ENCODE data around the gene TRIM28.
"Not testable (repeated sequence)": the region's sequence is repeated elsewhere in the genome, so short reads cannot be mapped to it uniquely, and the experiment has no call there.

The TRIM28 gene

GRCh38 chr19:58519355-58520256 is 24.3 kb upstream of the TRIM28 start, which contains the start of gene ZBTB45:
TSS of gene ZBTB45 (minus strand) at chr19:58519810. CDS start at chr19:58517673, 2,137 bp downstream.
- DNase-seq, result peak; percentile 99

GRCh38 chr19:58520257-58520599 is 23.6 kb upstream of the TRIM28 start:
- no peak for DNase-seq

- no peak for DNase-seq
These were observed 22.2 kb upstream of the TRIM28 start for GRCh38 chr19:58521651-58522050.

GRCh38 chr19:58522709-58523108 is 21.2 kb upstream of the TRIM28 start:
- no peak for DNase-seq

- DNase-seq, result no peak
These were observed 14.5 kb upstream of the TRIM28 start for GRCh38 chr19:58529405-58529804.

- DNase-seq, result no peak
These were observed 12.6 kb upstream of the TRIM28 start for GRCh38 chr19:58531034-58531840.

- DNase-seq, result no peak
These were observed 8.0 kb upstream of the TRIM28 start for GRCh38 chr19:58535857-58536256.

- no peak for DNase-seq
These were observed 6.7 kb upstream of the TRIM28 start for GRCh38 chr19:58536852-58537798.

- DNase-seq, result peak; percentile 73
These were observed 5.4 kb upstream of the TRIM28 start for GRCh38 chr19:58538257-58539168.

- DNase-seq, result not testable (repeated sequence)
These were observed 4.7 kb upstream of the TRIM28 start for GRCh38 chr19:58539169-58539559.

GRCh38 chr19:58542641-58543372 is 1.1 kb upstream of the TRIM28 start:
- not testable (repeated sequence) for DNase-seq

GRCh38 chr19:58544591-58545285 is 874 bp downstream of the TRIM28 start:
- no peak for DNase-seq

GRCh38 chr19:58545286-58546018 is 1.6 kb downstream of the TRIM28 start:
- DNase-seq, result peak; percentile 56

GRCh38 chr19:58546019-58546530 is 2.2 kb downstream of the TRIM28 start:
- DNase-seq, result no peak

GRCh38 chr19:58547323-58548312 is 3.8 kb downstream of the TRIM28 start:
- DNase-seq, result peak; percentile 51

GRCh38 chr19:58548859-58549663 is 5.2 kb downstream of the TRIM28 start:
- peak; percentile 54 for DNase-seq
